GM19351 (cell line): Measurements from ENCODE around the gene BZW1.

ENCODE experiments used
- ATAC-seq: cut with Tn5 transposase; IDR thresholded peaks from one replicate; pipeline ENCODE4 v1.9.1; 2021; ENCODE audit warnings: mild to moderate bottlenecking, moderate library complexity; ENCODE audit not compliant: unreplicated experiment

BZW1 gene

GRCh38 chr2:200869014-200869413 lies 57.3 kb downstream of the BZW1 start:
- ATAC-seq, result no peak

DNA sequence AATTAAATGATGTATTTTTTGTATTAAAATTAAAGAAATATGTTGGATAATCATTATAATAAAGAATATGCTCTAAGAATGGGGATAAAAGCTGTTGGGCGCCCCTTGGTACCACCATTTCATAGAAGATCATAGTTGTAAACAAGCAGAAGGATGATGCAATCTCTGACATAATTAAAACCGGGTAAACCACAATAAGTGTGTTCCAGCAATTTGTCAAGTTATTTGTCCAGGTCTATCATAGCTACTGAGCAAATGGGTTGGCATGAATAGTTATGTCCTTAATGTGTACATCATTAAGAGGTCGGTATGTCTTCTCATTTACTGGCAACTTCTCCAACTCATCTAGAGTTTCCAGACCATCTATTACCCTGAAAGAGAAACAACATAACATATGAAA lies 59.4 kb downstream of the BZW1 start:
- no peak for ATAC-seq

DNA sequence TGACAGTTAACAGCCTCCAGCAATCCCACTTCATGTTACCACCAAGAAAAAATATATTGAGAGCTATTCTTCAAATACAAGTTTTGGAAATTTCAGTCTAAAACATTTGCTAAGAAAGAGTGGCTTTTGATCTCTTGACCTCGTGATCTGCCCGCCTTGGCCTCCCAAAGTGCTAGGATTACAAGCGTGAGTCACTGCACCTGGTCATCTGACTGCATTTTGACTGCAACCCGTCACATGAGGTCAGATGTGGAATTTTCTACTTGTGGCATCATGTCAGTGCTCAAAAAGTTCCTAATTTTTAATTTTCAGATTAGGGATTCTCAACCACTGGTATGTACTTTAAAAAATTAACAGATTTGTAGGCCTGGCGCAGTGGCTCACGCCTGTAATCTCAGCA lies 61.9 kb downstream of the BZW1 start:
- no peak for ATAC-seq
